Neuronal stem cell (in vitro differentiated cells): Measurements from ENCODE around the gene TPPP.

Experiments used
- DNase-seq: peaks from one replicate; pipeline ENCODE4 v3.0.0-alpha.2; 2013; ENCODE audit warnings: low spot score
- H2AFZ ChIP-seq: one replicate; pipeline ENCODE4 v1.6.1; 2013; ENCODE audit warnings: mild to moderate bottlenecking, low read length, inconsistent platforms
- H2AK5ac ChIP-seq: 2 replicates; pipeline ENCODE4 v1.6.1; 2013; ENCODE audit warnings: low read depth, mild to moderate bottlenecking, inconsistent platforms, low read length, moderate library complexity, mixed read lengths
- H2BK120ac ChIP-seq: 2 replicates; pipeline ENCODE4 v1.6.1; 2013; ENCODE audit warnings: low read depth, mild to moderate bottlenecking, inconsistent platforms, low read length, moderate library complexity, mixed read lengths
- H2BK12ac ChIP-seq: one replicate; pipeline ENCODE4 v1.6.1; 2013; ENCODE audit warnings: low read length, inconsistent platforms
- H2BK15ac ChIP-seq: 2 replicates; pipeline ENCODE4 v1.6.1; 2013; ENCODE audit warnings: mild to moderate bottlenecking, low read length, inconsistent platforms, mixed read lengths
- H2BK5ac ChIP-seq: one replicate; pipeline ENCODE4 v1.6.1; 2013; ENCODE audit warnings: inconsistent platforms, mild to moderate bottlenecking, low read length, moderate library complexity
- H3K14ac ChIP-seq: one replicate; pipeline ENCODE4 v1.6.1; 2013; ENCODE audit warnings: low read length, inconsistent platforms
- H3K18ac ChIP-seq: 2 replicates; pipeline ENCODE4 v1.6.1; 2013; ENCODE audit warnings: low read length, inconsistent platforms
- H3K23ac ChIP-seq: 2 replicates; pipeline ENCODE4 v1.6.1; 2013; ENCODE audit warnings: low read depth, mild to moderate bottlenecking, mixed read lengths, low read length, inconsistent platforms; ENCODE audit not compliant: poor library complexity
- H3K27ac ChIP-seq: replicated peaks from 3 replicates; pipeline ENCODE4 v1.5.1; 2013; ENCODE audit warnings: low read length, inconsistent platforms
- H3K27me3 ChIP-seq, 3 experiments: 2 replicates each; pipeline ENCODE4 v1.6.1; 2013; ENCODE audit warnings: low read length in 3 of 3, mild to moderate bottlenecking in 2 of 3, inconsistent platforms in 1 of 3, low read depth in 1 of 3, mixed read lengths in 1 of 3, moderate library complexity in 1 of 3; ENCODE audit not compliant: control insufficient read depth in 3 of 3, insufficient read depth in 3 of 3
- H3K36me3 ChIP-seq, 2 donors: replicated peaks in 1 of 2; 2 replicates each; pipeline ENCODE4 v1.6.1; 2013; ENCODE audit warnings: low read length in 2 of 2; ENCODE audit not compliant: control insufficient read depth in 2 of 2, insufficient read depth in 2 of 2
- H3K4ac ChIP-seq: 2 replicates; pipeline ENCODE4 v1.6.1; 2013; ENCODE audit warnings: inconsistent platforms, mild to moderate bottlenecking, low read length, moderate library complexity
- H3K4me1 ChIP-seq, 2 donors: 1 replicate in 1 of 2; 2 replicates in 1 of 2; pipeline ENCODE4 v1.6.1; 2013; ENCODE audit warnings: low read length in 2 of 2, low read depth in 1 of 2; ENCODE audit not compliant: control insufficient read depth in 2 of 2, insufficient read depth in 1 of 2
- H3K4me2 ChIP-seq: one replicate; pipeline ENCODE4 v1.6.1; 2013; ENCODE audit warnings: mild to moderate bottlenecking, low read length, inconsistent platforms; ENCODE audit not compliant: insufficient read depth, poor library complexity, severe bottlenecking
- H3K4me3 ChIP-seq, 2 donors: 2 replicates each; pipeline ENCODE4 v1.5.1; 2013; ENCODE audit warnings: low read length in 2 of 2, mild to moderate bottlenecking in 2 of 2, inconsistent platforms in 1 of 2, moderate library complexity in 1 of 2
- H3K79me1 ChIP-seq: one replicate; pipeline ENCODE4 v1.6.1; 2013; ENCODE audit warnings: low read depth, mild to moderate bottlenecking, inconsistent platforms, low read length, moderate library complexity
- H3K9ac ChIP-seq: one replicate; pipeline ENCODE4 v1.6.1; 2013; ENCODE audit warnings: mild to moderate bottlenecking, low read depth, low read length, inconsistent platforms; ENCODE audit not compliant: poor library complexity
- H3K9me3 ChIP-seq, 2 donors: replicated peaks in 1 of 2; 2 replicates each; pipeline versions ENCODE3 to v1.6.1; 2013; ENCODE audit warnings: low read length in 2 of 2, mild to moderate bottlenecking in 2 of 2, inconsistent platforms in 1 of 2, low read depth in 1 of 2, mixed read lengths in 1 of 2, moderate library complexity in 1 of 2; ENCODE audit not compliant: control insufficient read depth in 2 of 2, insufficient read depth in 1 of 2
- H4K8ac ChIP-seq: one replicate; pipeline ENCODE4 v1.6.1; 2013; ENCODE audit warnings: low read depth, mild to moderate bottlenecking, inconsistent platforms, low read length, moderate library complexity
- H4K91ac ChIP-seq: one replicate; pipeline ENCODE4 v1.6.1; 2013; ENCODE audit warnings: low read length, low read depth, mild to moderate bottlenecking, inconsistent platforms; ENCODE audit not compliant: poor library complexity
- WGBS, 2 donors: extraction: QIAGEN DNeasy Blood & Tissue Kit; methylation state at CpG; one replicate each; pipeline ENCODE4 v1.1.7; 2013; ENCODE audit warnings: missing lambda C conversion rate in 2 of 2, mixed read lengths in 1 of 2; ENCODE audit not compliant: insufficient read length in 2 of 2, insufficient replicate concordance in 1 of 2; ENCODE audit errors: extremely low coverage in 2 of 2; 5-methylcytosine and 5-hydroxymethylcytosine counted together

The TPPP gene

GRCh38 chr5:644971-645370 is 48.2 kb downstream of the TPPP start:
- Histone ChIP-seq H2BK5ac (no peak overlapping the region), H3K27ac (no peak overlapping the region), H2BK12ac (no peak overlapping the region), H3K36me3 (peaks cover 56 to 90% of the 10 kb centered on the region in 2 donors), H2BK120ac (no peak overlapping the region), H3K4me2 (no peak overlapping the region), H3K23ac (no peak overlapping the region), H3K18ac (no peak overlapping the region), H3K14ac (no peak overlapping the region), H2BK15ac (no peak overlapping the region), H3K4ac (no peak overlapping the region), H2AK5ac (no peak overlapping the region), H4K91ac (no peak overlapping the region), H4K8ac (no peak overlapping the region), H3K27me3 (no peaks in the 10 kb centered on the region), H3K79me1 (peaks cover 13% of the 10 kb centered on the region), H3K4me3 (no peak overlapping the region), H3K9ac (peak overlapping the region; percentile 54), H2AFZ (no peak overlapping the region), H3K4me1 (no peaks in the 10 kb centered on the region), H3K9me3 (peaks cover 5 to 21% of the 10 kb centered on the region in 2 donors)
- no CpG with 5 or more reads among the region's 15 CpGs for WGBS, 2 donors
- DNase-seq = no peak

GRCh38 chr5:644509-644908 is 48.6 kb downstream of the TPPP start:
- H3K14ac ChIP-seq = no peak overlapping the region
- H3K18ac ChIP-seq = no peak overlapping the region
- no peaks in the 10 kb centered on the region for H3K27me3 ChIP-seq
- H2AFZ ChIP-seq = no peak overlapping the region
- no peak overlapping the region for H2BK12ac ChIP-seq
- no peak overlapping the region for H3K4me2 ChIP-seq
- H4K8ac ChIP-seq = no peak overlapping the region
- H3K4ac ChIP-seq = no peak overlapping the region
- no peak overlapping the region for H2AK5ac ChIP-seq
- peaks cover 5 to 17% of the 10 kb centered on the region in 2 donors for H3K9me3 ChIP-seq
- no peak overlapping the region for H3K27ac ChIP-seq
- H3K4me3 ChIP-seq = no peak overlapping the region
- H2BK15ac ChIP-seq = no peak overlapping the region
- no peak overlapping the region for H4K91ac ChIP-seq
- peaks cover 13% of the 10 kb centered on the region for H3K79me1 ChIP-seq
- WGBS, 2 donors = no CpG with 5 or more reads among the region's 13 CpGs
- H2BK5ac ChIP-seq = no peak overlapping the region
- peaks cover 61 to 94% of the 10 kb centered on the region in 2 donors for H3K36me3 ChIP-seq
- no peak overlapping the region for H2BK120ac ChIP-seq
- H3K9ac ChIP-seq = no peak overlapping the region
- DNase-seq = no peak
- H3K4me1 ChIP-seq = no peaks in the 10 kb centered on the region
- H3K23ac ChIP-seq = peak overlapping the region; percentile 49

DNA sequence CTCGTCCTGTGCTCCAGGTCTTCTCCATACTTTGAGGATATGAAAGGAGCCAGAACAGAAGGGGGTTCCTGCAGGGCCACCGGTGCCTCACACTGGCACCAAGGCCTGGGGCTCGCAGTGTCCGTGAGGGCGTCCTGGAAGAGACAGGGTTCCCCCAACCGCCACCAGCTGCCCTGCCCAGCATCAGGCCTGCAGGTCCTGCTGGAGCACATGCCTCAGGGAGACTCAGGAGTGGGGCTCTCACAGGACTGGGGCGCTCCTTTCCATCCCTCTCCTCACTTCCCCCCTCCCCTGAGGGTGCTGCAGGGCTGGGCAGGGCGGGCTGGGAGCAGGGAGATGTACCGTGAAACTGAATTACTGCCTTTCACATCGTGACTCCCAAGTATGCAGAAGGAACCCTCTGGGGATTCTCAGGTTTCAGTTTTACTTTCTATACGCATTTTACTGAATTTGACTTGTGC is 49.3 kb downstream of the TPPP start:
- Histone ChIP-seq H3K79me1 (peaks cover 13% of the 10 kb centered on the region), H4K8ac (no peak overlapping the region), H3K4ac (no peak overlapping the region), H3K27ac (no peak overlapping the region), H3K18ac (no peak overlapping the region), H3K9me3 (peaks cover 5 to 12% of the 10 kb centered on the region in 2 donors), H3K9ac (peak overlapping the region; percentile 16), H2BK5ac (peak overlapping the region; percentile 57), H3K4me2 (no peak overlapping the region), H3K23ac (peak overlapping the region; percentile 55), H3K14ac (no peak overlapping the region), H3K4me3 (no peak overlapping the region), H2BK15ac (no peak overlapping the region), H3K36me3 (peaks cover 67 to 97% of the 10 kb centered on the region in 2 donors), H4K91ac (no peak overlapping the region), H3K4me1 (no peaks in the 10 kb centered on the region), H2AK5ac (peak overlapping the region; percentile 20), H2BK12ac (no peak overlapping the region), H2BK120ac (no peak overlapping the region), H2AFZ (no peak overlapping the region), H3K27me3 (no peaks in the 10 kb centered on the region)
- no peak for DNase-seq
- no CpG with 5 or more reads among the region's 11 CpGs for WGBS, 2 donors

DNA sequence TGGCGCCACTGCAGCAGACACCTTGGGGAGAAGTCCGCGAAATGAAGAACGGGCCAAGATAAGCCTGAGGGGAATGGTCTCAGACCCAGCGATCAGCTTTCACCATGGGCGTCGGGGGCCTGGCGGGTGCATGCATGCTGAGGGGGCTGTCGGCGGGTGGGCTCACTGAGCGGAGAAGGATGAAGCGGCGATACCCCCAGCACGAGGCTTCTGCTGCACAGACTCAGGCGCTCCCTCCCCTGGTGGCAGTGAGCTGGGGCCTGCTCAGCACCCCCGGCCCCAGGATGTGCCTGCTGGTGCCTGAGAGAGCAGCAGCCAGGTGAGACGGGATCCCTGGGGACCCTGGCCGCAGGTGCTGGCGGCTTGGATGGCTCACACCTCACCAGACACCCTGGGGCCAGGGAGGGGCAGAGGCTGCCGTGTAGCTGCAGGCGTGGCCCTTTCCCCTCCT is 49.8 kb downstream of the TPPP start:
- Histone ChIP-seq H2BK5ac (peak overlapping the region; percentile 57), H3K9ac (peak overlapping the region; percentile 16), H3K14ac (no peak overlapping the region), H3K27ac (no peak overlapping the region), H2BK12ac (no peak overlapping the region), H3K4ac (no peak overlapping the region), H3K9me3 (peaks cover 5 to 8% of the 10 kb centered on the region in 2 donors), H2BK120ac (no peak overlapping the region), H3K4me3 (no peak overlapping the region), H3K18ac (no peak overlapping the region), H3K23ac (peak overlapping the region; percentile 55), H4K91ac (no peak overlapping the region), H2AK5ac (peak overlapping the region; percentile 20), H2AFZ (no peak overlapping the region), H3K79me1 (peaks cover 13% of the 10 kb centered on the region), H3K27me3 (no peaks in the 10 kb centered on the region), H2BK15ac (no peak overlapping the region), H3K4me2 (no peak overlapping the region), H3K4me1 (no peaks in the 10 kb centered on the region), H4K8ac (no peak overlapping the region), H3K36me3 (peaks cover 71 to 98% of the 10 kb centered on the region in 2 donors)
- no CpG with 5 or more reads among the region's 21 CpGs for WGBS, 2 donors
- DNase-seq = no peak
